Gastrocnemius medialis (tissue), 4 donors: ENCODE results near the gene ZNF689.

Experiments
- POLR2A ChIP-seq, 2 donors: fragments of 450-650 bp; IDR thresholded peaks; one replicate each; pipeline ENCODE4 v1.6.1; 2017; ENCODE audit warnings: antibody characterized with exemption in 2 of 2, mild to moderate bottlenecking in 2 of 2, moderate library complexity in 2 of 2
- TF ChIP-seq, protein P1 (sequence below), 5 experiments: fragments of 450-650 bp in 3 of 5; fragments of 200-600 bp in 2 of 5; sonication (generic) in 2 of 5; IDR thresholded peaks in 4 of 5; conservative IDR thresholded peaks in 1 of 5; 1 replicate in 4 of 5; 2 replicates in 1 of 5; pipeline ENCODE4 v1.5.1; 2016 to 2019; ENCODE audit warnings: antibody characterized with exemption in 5 of 5, mild to moderate bottlenecking in 3 of 5, moderate library complexity in 3 of 5

DNA sequence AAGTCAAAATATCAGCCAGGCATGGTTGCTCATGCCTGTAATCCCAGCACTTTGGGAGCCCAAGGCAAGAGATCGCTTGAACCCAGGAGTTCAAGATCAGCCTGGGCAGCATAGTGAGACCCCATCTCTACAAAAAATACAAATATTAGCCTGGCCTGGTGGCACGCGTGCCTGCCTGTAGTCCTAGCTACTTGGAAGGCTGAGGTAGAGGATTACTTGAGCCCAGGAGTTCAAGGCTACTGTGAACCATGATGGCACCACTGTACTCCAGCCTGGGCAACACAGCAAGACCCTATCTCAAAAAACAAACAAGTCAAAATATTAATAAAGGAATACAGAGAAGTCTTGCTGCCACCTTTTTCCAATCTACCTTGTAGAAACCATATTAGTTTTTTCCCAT lies 4.2 kb downstream of the ZNF689 start:
- TF ChIP-seq, protein P1, sequence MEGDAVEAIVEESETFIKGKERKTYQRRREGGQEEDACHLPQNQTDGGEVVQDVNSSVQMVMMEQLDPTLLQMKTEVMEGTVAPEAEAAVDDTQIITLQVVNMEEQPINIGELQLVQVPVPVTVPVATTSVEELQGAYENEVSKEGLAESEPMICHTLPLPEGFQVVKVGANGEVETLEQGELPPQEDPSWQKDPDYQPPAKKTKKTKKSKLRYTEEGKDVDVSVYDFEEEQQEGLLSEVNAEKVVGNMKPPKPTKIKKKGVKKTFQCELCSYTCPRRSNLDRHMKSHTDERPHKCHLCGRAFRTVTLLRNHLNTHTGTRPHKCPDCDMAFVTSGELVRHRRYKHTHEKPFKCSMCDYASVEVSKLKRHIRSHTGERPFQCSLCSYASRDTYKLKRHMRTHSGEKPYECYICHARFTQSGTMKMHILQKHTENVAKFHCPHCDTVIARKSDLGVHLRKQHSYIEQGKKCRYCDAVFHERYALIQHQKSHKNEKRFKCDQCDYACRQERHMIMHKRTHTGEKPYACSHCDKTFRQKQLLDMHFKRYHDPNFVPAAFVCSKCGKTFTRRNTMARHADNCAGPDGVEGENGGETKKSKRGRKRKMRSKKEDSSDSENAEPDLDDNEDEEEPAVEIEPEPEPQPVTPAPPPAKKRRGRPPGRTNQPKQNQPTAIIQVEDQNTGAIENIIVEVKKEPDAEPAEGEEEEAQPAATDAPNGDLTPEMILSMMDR (IDR thresholded peaks at IDR 0.05 in 4 of 5, conservative IDR thresholded peaks at IDR 0.05 in 1 of 5): no peak
- TF ChIP-seq POLR2A (IDR thresholded peaks at IDR 0.05): no peak
